Measurements from ENCODE around the gene ZNF628.

DNA sequence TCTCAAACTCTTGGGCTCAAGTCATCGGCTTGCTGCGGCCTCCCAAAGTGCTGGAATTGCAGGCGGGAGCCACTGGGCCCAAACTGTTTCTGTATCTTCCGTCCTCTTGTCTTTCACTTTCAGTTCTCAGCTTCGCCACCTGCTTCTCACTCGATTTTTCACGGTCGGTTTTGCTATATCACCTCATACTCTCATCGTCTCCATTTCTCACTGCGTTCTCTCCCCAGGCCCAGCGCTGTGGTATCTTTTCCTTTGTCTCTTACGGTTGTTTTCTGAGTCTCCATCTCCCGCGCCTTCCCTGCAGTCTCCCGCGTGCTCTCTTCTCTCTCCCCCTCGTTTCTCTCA, 26.7 kb downstream of the ZNF628 start:
- no peak for TF ChIP-seq CEBPB (IDR thresholded peaks at IDR 0.05; ENCODE audit: low read depth, low read length)
- TF ChIP-seq SP1 (IDR thresholded peaks at IDR 0.05; ENCODE audit: low read depth, low read length): no peak
- TF ChIP-seq, protein P1, sequence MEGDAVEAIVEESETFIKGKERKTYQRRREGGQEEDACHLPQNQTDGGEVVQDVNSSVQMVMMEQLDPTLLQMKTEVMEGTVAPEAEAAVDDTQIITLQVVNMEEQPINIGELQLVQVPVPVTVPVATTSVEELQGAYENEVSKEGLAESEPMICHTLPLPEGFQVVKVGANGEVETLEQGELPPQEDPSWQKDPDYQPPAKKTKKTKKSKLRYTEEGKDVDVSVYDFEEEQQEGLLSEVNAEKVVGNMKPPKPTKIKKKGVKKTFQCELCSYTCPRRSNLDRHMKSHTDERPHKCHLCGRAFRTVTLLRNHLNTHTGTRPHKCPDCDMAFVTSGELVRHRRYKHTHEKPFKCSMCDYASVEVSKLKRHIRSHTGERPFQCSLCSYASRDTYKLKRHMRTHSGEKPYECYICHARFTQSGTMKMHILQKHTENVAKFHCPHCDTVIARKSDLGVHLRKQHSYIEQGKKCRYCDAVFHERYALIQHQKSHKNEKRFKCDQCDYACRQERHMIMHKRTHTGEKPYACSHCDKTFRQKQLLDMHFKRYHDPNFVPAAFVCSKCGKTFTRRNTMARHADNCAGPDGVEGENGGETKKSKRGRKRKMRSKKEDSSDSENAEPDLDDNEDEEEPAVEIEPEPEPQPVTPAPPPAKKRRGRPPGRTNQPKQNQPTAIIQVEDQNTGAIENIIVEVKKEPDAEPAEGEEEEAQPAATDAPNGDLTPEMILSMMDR (IDR thresholded peaks at IDR 0.05; ENCODE audit: control extremely low read depth in 1 of 3, insufficient read depth in 1 of 3, low read depth in 1 of 3, low read length in 3 of 3): no peak
- TF ChIP-seq, protein P2, sequence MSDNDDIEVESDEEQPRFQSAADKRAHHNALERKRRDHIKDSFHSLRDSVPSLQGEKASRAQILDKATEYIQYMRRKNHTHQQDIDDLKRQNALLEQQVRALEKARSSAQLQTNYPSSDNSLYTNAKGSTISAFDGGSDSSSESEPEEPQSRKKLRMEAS (IDR thresholded peaks at IDR 0.05): no peak
- TF ChIP-seq POLR2A (IDR thresholded peaks at IDR 0.05; ENCODE audit: control extremely low read depth in 1 of 2, low read depth in 2 of 2, low read length in 2 of 2): no peak
- TF ChIP-seq SUZ12 (IDR thresholded peaks at IDR 0.05; ENCODE audit: low read length): no peak
- no peak for TF ChIP-seq EZH2 (IDR thresholded peaks at IDR 0.05; ENCODE audit: low read depth, low read length, severe bottlenecking)
- no peak for TF ChIP-seq RNF2 (IDR thresholded peaks at IDR 0.05; ENCODE audit: borderline replicate concordance, low read depth, low read length, missing control alignments, poor library complexity, severe bottlenecking)
- no peak for TF ChIP-seq POLR2AphosphoS5 (IDR thresholded peaks at IDR 0.05; ENCODE audit: low read depth, low read length)
- no peak for TF ChIP-seq BCL11A (IDR thresholded peaks at IDR 0.05; ENCODE audit: low read depth in 2 of 2, low read length in 2 of 2)
- no peak for TF ChIP-seq NRF1 (IDR thresholded peaks at IDR 0.05; ENCODE audit: low read depth, low read length)
- no peak for TF ChIP-seq RXRA (IDR thresholded peaks at IDR 0.05; ENCODE audit: insufficient read depth, low read depth, low read length)
- TF ChIP-seq RAD21 (IDR thresholded peaks at IDR 0.05 in 1 of 2, conservative IDR thresholded peaks at IDR 0.05 in 1 of 2; ENCODE audit: low read depth in 2 of 2, low read length in 2 of 2): no peak
